ENCODE results near the gene NAB2. TPM values are rescaled to one million over a fixed set of nuclear protein-coding genes. Genes with fewer than 3 reads are reported as not detected.

Gene NAB2
- total RNA-seq, 2 donors from 2014 or later, result 39.1 to 39.3 TPM

- ATAC-seq (no peak), DNase-seq (ENCODE audit: low spot score in 2 of 2) (no peak)
- peaks cover 21 to 24% of the 10 kb centered on the region in 2 donors for H3K36me3 Mint-ChIP-seq
- H3K9me3 Mint-ChIP-seq, result no peaks in the 10 kb centered on the region
- H3K27ac Mint-ChIP-seq, result peak overlapping the region; percentile 81 to 91
Observed at GRCh38 chr12:57098546-57098945, 9.6 kb downstream of the NAB2 start.

GRCh38 chr12:57099047-57099714 lies 10.3 kb downstream of the NAB2 start:
- Mint-ChIP-seq H3K9me3 (no peaks in the 10 kb centered on the region), H3K36me3 (peaks cover 24 to 27% of the 10 kb centered on the region in 2 donors)

GRCh38 chr12:57099766-57100165 lies 10.9 kb downstream of the NAB2 start:
- ATAC-seq, result no peak

More at GRCh38 chr12:57099047-57099714, 10.3 kb downstream of the NAB2 start:
- DNase-seq (ENCODE audit: low spot score in 2 of 2) (no peak), ATAC-seq (no peak)
- peak overlapping the region; percentile 81 to 91 for H3K27ac Mint-ChIP-seq

GRCh38 chr12:57101892-57102695 lies 13.2 kb downstream of the NAB2 start:
- ATAC-seq, result peak in 1 of 2 donors; percentile 38
- peaks cover 23 to 39% of the 10 kb centered on the region in 2 donors for H3K36me3 Mint-ChIP-seq
- DNase-seq (ENCODE audit: low spot score in 2 of 2), result no peak
- peak overlapping the region; percentile 81 to 88 for H3K27ac Mint-ChIP-seq
- H3K9me3 Mint-ChIP-seq, result no peaks in the 10 kb centered on the region

More at GRCh38 chr12:57099766-57100165, 10.9 kb downstream of the NAB2 start:
- H3K9me3 Mint-ChIP-seq, result no peaks in the 10 kb centered on the region
- no peak for DNase-seq (ENCODE audit: low spot score in 2 of 2)
- H3K27ac Mint-ChIP-seq, result peak overlapping the region; percentile 81 to 91
- peaks cover 24 to 32% of the 10 kb centered on the region in 2 donors for H3K36me3 Mint-ChIP-seq

GRCh38 chr12:57103856-57104255 lies 14.9 kb downstream of the NAB2 start:
- no peak for ATAC-seq
- Mint-ChIP-seq H3K27ac (peak overlapping the region; percentile 50 to 63), H3K36me3 (peaks cover 20 to 51% of the 10 kb centered on the region in 2 donors)

GRCh38 chr12:57104292-57104910 lies 15.5 kb downstream of the NAB2 start:
- DNase-seq (ENCODE audit: low spot score in 2 of 2) (no peak), ATAC-seq (no peak)
- Mint-ChIP-seq H3K36me3 (peaks cover 17 to 49% of the 10 kb centered on the region in 2 donors), H3K9me3 (no peaks in the 10 kb centered on the region), H3K27ac (peak overlapping the region; percentile 15 to 86)

More at GRCh38 chr12:57103856-57104255, 14.9 kb downstream of the NAB2 start:
- H3K9me3 Mint-ChIP-seq, result no peaks in the 10 kb centered on the region
- no peak for DNase-seq (ENCODE audit: low spot score in 2 of 2)

GRCh38 chr12:57105011-57105753 lies 16.3 kb downstream of the NAB2 start:
- DNase-seq (ENCODE audit: low spot score in 2 of 2), result no peak
- peaks cover 16 to 52% of the 10 kb centered on the region in 2 donors for H3K36me3 Mint-ChIP-seq
- ATAC-seq, result no peak
- peak overlapping the region; percentile 15 to 86 for H3K27ac Mint-ChIP-seq
- no peaks in the 10 kb centered on the region for H3K9me3 Mint-ChIP-seq

GRCh38 chr12:57106021-57106708 lies 17.3 kb downstream of the NAB2 start:
- Mint-ChIP-seq H3K27ac (peak overlapping the region in 1 of 2 donors; percentile 51), H3K36me3 (peaks cover 23 to 57% of the 10 kb centered on the region in 2 donors), H3K9me3 (no peaks in the 10 kb centered on the region)
- no peak for ATAC-seq
- no peak for DNase-seq (ENCODE audit: low spot score in 2 of 2)

- Mint-ChIP-seq H3K9me3 (no peaks in the 10 kb centered on the region), H3K36me3 (peaks cover 26 to 60% of the 10 kb centered on the region in 2 donors), H3K27ac (peak overlapping the region; percentile 15 to 84)
- DNase-seq (ENCODE audit: low spot score in 2 of 2) (no peak), ATAC-seq (no peak)
Observed at GRCh38 chr12:57107456-57108155, 18.7 kb downstream of the NAB2 start.

GRCh38 chr12:57109207-57110103 lies 20.5 kb downstream of the NAB2 start:
- Mint-ChIP-seq H3K27ac (peak overlapping the region; percentile 95 to 96), H3K36me3 (peaks cover 26 to 47% of the 10 kb centered on the region in 2 donors), H3K9me3 (no peaks in the 10 kb centered on the region)
- ATAC-seq, result no peak
- no peak for DNase-seq (ENCODE audit: low spot score in 2 of 2)

- ATAC-seq (peak; percentile 26 to 47), DNase-seq (ENCODE audit: low spot score in 2 of 2) (peak; percentile 69 to 84)
- H3K36me3 Mint-ChIP-seq, result peaks cover 26 to 45% of the 10 kb centered on the region in 2 donors
- H3K9me3 Mint-ChIP-seq, result no peaks in the 10 kb centered on the region
- H3K27ac Mint-ChIP-seq, result peak overlapping the region; percentile 95 to 96
Observed at GRCh38 chr12:57110104-57111030, 21.5 kb downstream of the NAB2 start.

- Mint-ChIP-seq H3K9me3 (no peaks in the 10 kb centered on the region), H3K36me3 (peaks cover 24 to 43% of the 10 kb centered on the region in 2 donors), H3K27ac (peak within 1 kb of the TSS; percentile 95 to 96)
- peak; percentile 75 for DNase-seq (ENCODE audit: low spot score in 2 of 2)
- peak; percentile 78 for ATAC-seq
Observed at GRCh38 chr12:57111031-57111734, 22.3 kb downstream of the NAB2 start, which contains the start of gene STAT6. Gene STAT6 (minus strand): TSS chr12:57111362. CDS start chr12:57108278, 3,084 bp downstream.
